Endothelial cell of umbilical vein (primary cell): ENCODE measurements around the gene TLNRD1. TPM values are rescaled to one million over a fixed set of nuclear protein-coding genes. Genes with fewer than 3 reads are reported as not detected.

Experiments used
- BruUV-seq: library from RNA; stranded (reverse); fragments of 400-500 nt; replicated peaks from 2 replicates; lab custom pipeline; 2021; lab: Mats Ljungman, UMichigan
- CTCF ChIA-PET: fragments of 300-600, 350-600 bp; sonication (Branson Sonifier 250); formaldehyde crosslinking; loops from one replicate; lab custom pipeline; 2021; ENCODE audit warnings: antibody characterized with exemption, inconsistent platforms; lab: Charles Lee
- POLR2A ChIA-PET: fragments of 300-600, 350-600 bp; sonication (Branson Sonifier 250); formaldehyde crosslinking; loops from one replicate; lab custom pipeline; 2021; ENCODE audit warnings: antibody characterized with exemption, inconsistent platforms; lab: Charles Lee
- DNase-seq: peaks from one replicate; pipeline ENCODE4 v3.0.0-alpha.2; 2011; ENCODE audit warnings: low read depth, low spot score
- FAIRE-seq: peaks from 2 replicates; lab custom pipeline; 2011; peaks lifted over from hg19 to GRCh38; lab: Jason Lieb, UNC
- H2AFZ ChIP-seq: 2 replicates; pipeline ENCODE4 v1.6.0; 2012; ENCODE audit warnings: low read depth, low read length, control low read depth, inconsistent platforms
- H3K27ac ChIP-seq: 2 replicates; pipeline ENCODE4 v1.5.1; 2011; ENCODE audit warnings: low read depth, mild to moderate bottlenecking, control low read depth, low read length, moderate library complexity; ENCODE audit not compliant: insufficient read depth
- H3K27me3 ChIP-seq, 2 experiments: 2 replicates each; pipeline versions ENCODE4 v1.6.0 to v1.6.1; 2011; ENCODE audit warnings: low read length in 2 of 2, mixed read lengths in 1 of 2; ENCODE audit not compliant: control insufficient read depth in 2 of 2, insufficient read depth in 2 of 2
- H3K36me3 ChIP-seq, 2 experiments: 2 replicates in 1 of 2; 3 replicates in 1 of 2; pipeline ENCODE4 v1.5.1; 2011; ENCODE audit warnings: low read length in 2 of 2, mild to moderate bottlenecking in 1 of 2, moderate library complexity in 1 of 2; ENCODE audit not compliant: control insufficient read depth in 2 of 2, insufficient read depth in 2 of 2; ENCODE audit errors: extremely low read depth in 1 of 2
- H3K4me1 ChIP-seq: 3 replicates; pipeline ENCODE4 v1.5.1; 2011; ENCODE audit warnings: mild to moderate bottlenecking, low read length; ENCODE audit not compliant: control insufficient read depth, insufficient read depth; ENCODE audit errors: extremely low read depth
- H3K4me2 ChIP-seq: 2 replicates; pipeline ENCODE4 v1.6.1; 2011; ENCODE audit warnings: low read length, control low read depth, mixed read lengths; ENCODE audit not compliant: insufficient read depth
- H3K4me3 ChIP-seq, 3 experiments: fragments of 200-600 bp in 1 of 3; sonication (generic), shearing (Covaris generic) in 1 of 3; replicated peaks in 1 of 3; 2 replicates each; pipeline ENCODE4 v1.5.1; 2011 to 2016; ENCODE audit warnings: control low read depth in 3 of 3, low read length in 3 of 3, mild to moderate bottlenecking in 2 of 3, inconsistent platforms in 1 of 3, low read depth in 1 of 3, moderate library complexity in 1 of 3; ENCODE audit not compliant: insufficient read depth in 1 of 3
- H3K79me2 ChIP-seq: 2 replicates; pipeline ENCODE4 v1.6.0; 2012; ENCODE audit warnings: low read length, inconsistent platforms; ENCODE audit not compliant: control insufficient read depth, insufficient read depth
- H3K9ac ChIP-seq: replicated peaks from 2 replicates; pipeline ENCODE3; 2011; ENCODE audit warnings: low read length, control low read depth; ENCODE audit not compliant: insufficient read depth; ENCODE audit errors: extremely low read depth
- H3K9me1 ChIP-seq: replicated peaks from 3 replicates; pipeline ENCODE4 v1.6.0; 2011; ENCODE audit warnings: mild to moderate bottlenecking, low read length; ENCODE audit not compliant: control insufficient read depth, insufficient read depth; ENCODE audit errors: extremely low read depth
- H3K9me3 ChIP-seq: replicated peaks from 2 replicates; pipeline ENCODE4 v1.5.1; 2012; ENCODE audit warnings: low read length, inconsistent platforms; ENCODE audit not compliant: control insufficient read depth, insufficient read depth
- H4K20me1 ChIP-seq: replicated peaks from 2 replicates; pipeline ENCODE3; 2011; ENCODE audit warnings: mild to moderate bottlenecking, low read length; ENCODE audit not compliant: control insufficient read depth, insufficient read depth; ENCODE audit errors: extremely low read depth
- EZH2 ChIP-seq: IDR thresholded peaks from 2 replicates; pipeline ENCODE4 v1.6.1; 2012; ENCODE audit warnings: borderline replicate concordance, low read depth, mild to moderate bottlenecking, moderate library complexity, low read length, inconsistent platforms; ENCODE audit not compliant: severe bottlenecking
- FOS ChIP-seq: IDR thresholded peaks from 2 replicates; pipeline ENCODE4 v1.6.1; 2011; ENCODE audit warnings: mild to moderate bottlenecking, low read length, moderate library complexity, borderline replicate concordance; ENCODE audit not compliant: insufficient read depth
- GATA2 ChIP-seq: IDR thresholded peaks from 2 replicates; pipeline ENCODE4 v1.7.0; 2011; ENCODE audit warnings: low read depth, mild to moderate bottlenecking, moderate library complexity, mixed read lengths, low read length; ENCODE audit not compliant: insufficient read length, insufficient read depth
- JUN ChIP-seq: IDR thresholded peaks from 2 replicates; pipeline ENCODE4 v1.6.1; 2011; ENCODE audit warnings: borderline replicate concordance, low read depth; ENCODE audit not compliant: insufficient read length, insufficient read depth
- MYC ChIP-seq: IDR thresholded peaks from one replicate; pipeline ENCODE4 v1.6.1; 2011; ENCODE audit warnings: mild to moderate bottlenecking, low read depth, low read length
- POLR2A ChIP-seq: IDR thresholded peaks from 2 replicates; pipeline ENCODE4 v1.6.1; 2012; ENCODE audit warnings: low read depth, mild to moderate bottlenecking, control low read depth, low read length
- POLR2AphosphoS5 ChIP-seq: IDR thresholded peaks from 2 replicates; pipeline ENCODE4 v1.6.1; 2012; ENCODE audit warnings: low read depth, mild to moderate bottlenecking, control low read depth, low read length, moderate library complexity; ENCODE audit not compliant: insufficient read depth
- dilution Hi-C: fragments of 300-500 bp; cut with MboI; formaldehyde crosslinking; loops from one replicate; pipeline ENCODE4 v1.15.0; 2019; ENCODE audit warnings: low sequenced_read_pairs; ENCODE audit not compliant: extremely low pct_ligation_motif_present
- intact Hi-C: fragments of 100-400 bp; cut with micrococcal nuclease; formaldehyde crosslinking; loops from one replicate; pipeline ENCODE4 v1.10.0; 2022
- polyA plus RNA-seq, 4 experiments: library from polyadenylated mRNA; depleted of rRNA in 3 of 4; stranded (reverse) in 3 of 4; unstranded in 1 of 4; fragments of >200 nt; gene quantifications; 2 replicates each; pipeline versions ENCODE4 v1.2.1 to v1.2.3, GENCODE V29; 2011 to 2012; ENCODE audit warnings: missing spikeins in 1 of 4
- total RNA-seq: library from RNA; stranded (reverse); gene quantifications from 2 replicates; pipeline ENCODE4 v1.2.3, GENCODE V29; 2021
- TF ChIP-seq, protein P1 (sequence below), 2 donors: IDR thresholded peaks; 1 replicate in 1 of 2; 2 replicates in 1 of 2; pipeline ENCODE4 v1.5.1; 2011; ENCODE audit warnings: low read length in 2 of 2, mild to moderate bottlenecking in 2 of 2, moderate library complexity in 2 of 2, control low read depth in 1 of 2, inconsistent platforms in 1 of 2, low read depth in 1 of 2; ENCODE audit not compliant: insufficient read depth in 1 of 2; ENCODE audit errors: extremely low read depth in 1 of 2
- TF ChIP-seq, protein P2 (sequence below): IDR thresholded peaks from 2 replicates; pipeline ENCODE4 v1.6.1; 2011; ENCODE audit not compliant: insufficient read depth, insufficient read length

Gene TLNRD1
- total and polyA plus RNA-seq, 2 donors (not counting 3 experiments of a cell fraction or from before 2014, with no cell fraction given) = 17.8 to 33.0 TPM

DNA sequence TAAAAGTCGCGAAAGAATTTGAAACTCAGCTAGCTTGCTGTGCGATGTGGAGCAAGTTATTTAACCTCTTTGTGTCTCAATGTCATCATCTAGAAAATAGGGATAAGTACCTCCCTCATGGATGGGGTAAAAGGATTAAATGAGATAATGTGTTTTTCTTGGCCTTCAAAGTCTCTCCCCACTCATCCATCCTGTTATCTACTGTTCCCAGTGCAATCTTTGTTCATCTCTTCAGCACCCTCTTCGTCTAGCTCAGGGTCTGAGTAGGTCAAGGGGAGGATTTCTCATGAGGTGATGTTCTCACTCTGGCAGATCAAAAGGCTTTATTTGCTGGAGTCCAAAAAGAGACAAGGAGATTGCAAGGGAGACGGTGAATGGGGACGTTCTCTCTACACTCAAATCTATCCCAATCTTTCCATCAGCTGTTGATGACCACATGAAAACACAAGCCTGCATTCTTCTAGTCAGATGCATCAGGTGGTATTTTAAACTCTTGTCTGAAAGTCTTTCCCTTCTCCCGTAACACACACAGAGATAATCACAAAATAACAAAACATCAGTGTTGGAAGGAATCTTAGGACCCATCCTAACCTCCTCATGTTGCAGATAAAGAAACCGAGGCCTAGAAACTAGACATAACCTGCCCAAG lies 12.5 kb upstream of the TLNRD1 start:
- Histone ChIP-seq H3K9me3 (no peaks in the 10 kb centered on the region), H3K9ac (peak overlapping the region; percentile 0), H2AFZ (no peak overlapping the region), H3K4me2 (peak overlapping the region; percentile 82), H3K27ac (no peak overlapping the region), H3K36me3 (no peaks in the 10 kb centered on the region), H3K9me1 (no peaks in the 10 kb centered on the region), H4K20me1 (peaks cover 2% of the 10 kb centered on the region), H3K27me3 (no peaks in the 10 kb centered on the region), H3K79me2 (peaks cover 54% of the 10 kb centered on the region), H3K4me3 (peak overlapping the region in 1 of 3 experiments; percentile 77), H3K4me1 (peaks cover 18% of the 10 kb centered on the region)
- no peak for TF ChIP-seq POLR2A
- TF ChIP-seq JUN = no peak
- TF ChIP-seq POLR2AphosphoS5 = no peak
- TF ChIP-seq, protein P1, sequence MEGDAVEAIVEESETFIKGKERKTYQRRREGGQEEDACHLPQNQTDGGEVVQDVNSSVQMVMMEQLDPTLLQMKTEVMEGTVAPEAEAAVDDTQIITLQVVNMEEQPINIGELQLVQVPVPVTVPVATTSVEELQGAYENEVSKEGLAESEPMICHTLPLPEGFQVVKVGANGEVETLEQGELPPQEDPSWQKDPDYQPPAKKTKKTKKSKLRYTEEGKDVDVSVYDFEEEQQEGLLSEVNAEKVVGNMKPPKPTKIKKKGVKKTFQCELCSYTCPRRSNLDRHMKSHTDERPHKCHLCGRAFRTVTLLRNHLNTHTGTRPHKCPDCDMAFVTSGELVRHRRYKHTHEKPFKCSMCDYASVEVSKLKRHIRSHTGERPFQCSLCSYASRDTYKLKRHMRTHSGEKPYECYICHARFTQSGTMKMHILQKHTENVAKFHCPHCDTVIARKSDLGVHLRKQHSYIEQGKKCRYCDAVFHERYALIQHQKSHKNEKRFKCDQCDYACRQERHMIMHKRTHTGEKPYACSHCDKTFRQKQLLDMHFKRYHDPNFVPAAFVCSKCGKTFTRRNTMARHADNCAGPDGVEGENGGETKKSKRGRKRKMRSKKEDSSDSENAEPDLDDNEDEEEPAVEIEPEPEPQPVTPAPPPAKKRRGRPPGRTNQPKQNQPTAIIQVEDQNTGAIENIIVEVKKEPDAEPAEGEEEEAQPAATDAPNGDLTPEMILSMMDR (IDR thresholded peaks at IDR 0.05; ENCODE audit: extremely low read depth in 1 of 2, insufficient read depth in 1 of 2, low read depth in 1 of 2, low read length in 2 of 2) = no peak
- TF ChIP-seq GATA2 = no peak
- no peak for TF ChIP-seq EZH2
- no peak for TF ChIP-seq FOS
- TF ChIP-seq, protein P2, sequence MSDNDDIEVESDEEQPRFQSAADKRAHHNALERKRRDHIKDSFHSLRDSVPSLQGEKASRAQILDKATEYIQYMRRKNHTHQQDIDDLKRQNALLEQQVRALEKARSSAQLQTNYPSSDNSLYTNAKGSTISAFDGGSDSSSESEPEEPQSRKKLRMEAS = no peak
- no peak for TF ChIP-seq MYC
- BruUV-seq = no TSS peak
- ChIA-PET POLR2A (interaction anchor here (0.7 kb wide), 1 partner anchor 35 kb away, joined by 4 read pairs; no protein-coding TSS in a partner anchor), CTCF (interaction anchor here (1.5 to 4.8 kb wide), 2 partner anchors 9 to 277 kb away, joined by 4 to 20 read pairs; no protein-coding TSS in a partner anchor)
- DNase-seq = no peak
- peak; percentile 33 for FAIRE-seq
- intact Hi-C loops = no loop called here
- dilution Hi-C loops = no loop called here
